PC-9 (cell line): Measurements from ENCODE around the gene ULK1. TPM values are rescaled to one million over a fixed set of nuclear protein-coding genes. Genes with fewer than 3 reads are reported as not detected.
"Not testable (repeated sequence)": the region's sequence is repeated elsewhere in the genome, so short reads cannot be mapped to it uniquely, and the experiment has no call there.

ENCODE experiments used
- BruUV-seq: library from RNA; stranded (reverse); fragments of 400-500 nt; replicated peaks from 2 replicates; lab custom pipeline; 2021; lab: Mats Ljungman, UMichigan
- CTCF ChIA-PET: fragments of 300-600 bp; sonication (Branson Sonifier 250); formaldehyde crosslinking; loops from one replicate; lab custom pipeline; 2022; ENCODE audit warnings: antibody characterized with exemption; lab: Charles Lee
- POLR2A ChIA-PET: fragments of 300-600 bp; sonication (Branson Sonifier 250); formaldehyde crosslinking; loops from one replicate; lab custom pipeline; 2022; ENCODE audit warnings: antibody characterized with exemption; ENCODE audit not compliant: unreplicated experiment; lab: Charles Lee
- DNase-seq, 2 experiments: peaks; one replicate each; pipeline versions ENCODE4 v3.0.0 to v3.0.0-alpha.2; 2015 to 2022; ENCODE audit warnings: mixed read lengths in 1 of 2
- H2AFZ ChIP-seq: fragments of 200-600 bp; sonication (generic); 2 replicates; pipeline ENCODE4 v1.8.1; 2017; ENCODE audit warnings: antibody characterized with exemption
- H3F3A ChIP-seq: fragments of 200-600 bp; sonication (generic); 2 replicates; pipeline ENCODE4 v1.8.1; 2017; ENCODE audit warnings: antibody characterized with exemption, mild to moderate bottlenecking, low read depth; ENCODE audit not compliant: insufficient read depth
- H3K27ac ChIP-seq: fragments of 200-600 bp; sonication (generic); 2 replicates; pipeline ENCODE4 v1.6.1; 2016; ENCODE audit warnings: mixed run types
- H3K27me3 ChIP-seq: fragments of 200-600 bp; sonication (generic); 2 replicates; pipeline ENCODE4 v1.6.1; 2016; ENCODE audit warnings: low read depth, mixed run types; ENCODE audit not compliant: insufficient read depth
- H3K36me3 ChIP-seq: fragments of 200-600 bp; sonication (generic); 2 replicates; pipeline ENCODE4 v1.6.1; 2016; ENCODE audit warnings: low read depth, mixed run types
- H3K4me1 ChIP-seq: fragments of 200-600 bp; sonication (generic); replicated peaks from 2 replicates; pipeline ENCODE4 v1.6.1; 2016; ENCODE audit warnings: mixed run types; ENCODE audit not compliant: insufficient read depth
- H3K4me2 ChIP-seq: fragments of 200-600 bp; sonication (generic); 2 replicates; pipeline ENCODE4 v1.6.1; 2017; ENCODE audit warnings: mixed run types
- H3K4me3 ChIP-seq: fragments of 200-600 bp; sonication (generic); 2 replicates; pipeline ENCODE4 v1.6.1; 2016; ENCODE audit warnings: mixed run types
- H3K79me2 ChIP-seq: fragments of 200-600 bp; sonication (generic); 2 replicates; pipeline ENCODE4 v1.6.1; 2017; ENCODE audit warnings: low read depth, mixed run types
- H3K9me2 ChIP-seq: fragments of 200-600 bp; sonication (generic); 2 replicates; pipeline ENCODE4 v1.8.1; 2017; ENCODE audit warnings: mild to moderate bottlenecking; ENCODE audit not compliant: insufficient read depth
- H3K9me3 ChIP-seq: fragments of 200-600 bp; sonication (generic); 2 replicates; pipeline ENCODE4 v1.8.1; 2016; ENCODE audit warnings: low read depth; ENCODE audit not compliant: insufficient read depth
- H4K20me1 ChIP-seq: fragments of 200-600 bp; sonication (generic); 2 replicates; pipeline ENCODE4 v1.8.1; 2017; ENCODE audit not compliant: insufficient read depth
- EZH2 ChIP-seq: fragments of 200-600 bp; sonication (generic); IDR thresholded peaks from 2 replicates; pipeline ENCODE4 v1.8.0; 2017; ENCODE audit warnings: antibody characterized with exemption, low read depth
- intact Hi-C: fragments of 100-400 bp; cut with micrococcal nuclease; formaldehyde crosslinking; loops from one replicate; pipeline ENCODE4 v1.10.0; 2022; ENCODE audit not compliant: unreplicated experiment
- total RNA-seq: library from RNA; stranded (reverse); gene quantifications from 2 replicates; pipeline ENCODE4 v1.2.3, GENCODE V29; 2021
- TF ChIP-seq, protein P1 (sequence below): fragments of 200-600 bp; sonication (generic); conservative IDR thresholded peaks from 2 replicates; pipeline ENCODE4 v1.6.1; 2017; ENCODE audit warnings: mixed run types, antibody characterized with exemption, mild to moderate bottlenecking, moderate library complexity

ULK1 gene
- total RNA-seq, 1 experiment from 2014 or later: 70.5 TPM

DNA sequence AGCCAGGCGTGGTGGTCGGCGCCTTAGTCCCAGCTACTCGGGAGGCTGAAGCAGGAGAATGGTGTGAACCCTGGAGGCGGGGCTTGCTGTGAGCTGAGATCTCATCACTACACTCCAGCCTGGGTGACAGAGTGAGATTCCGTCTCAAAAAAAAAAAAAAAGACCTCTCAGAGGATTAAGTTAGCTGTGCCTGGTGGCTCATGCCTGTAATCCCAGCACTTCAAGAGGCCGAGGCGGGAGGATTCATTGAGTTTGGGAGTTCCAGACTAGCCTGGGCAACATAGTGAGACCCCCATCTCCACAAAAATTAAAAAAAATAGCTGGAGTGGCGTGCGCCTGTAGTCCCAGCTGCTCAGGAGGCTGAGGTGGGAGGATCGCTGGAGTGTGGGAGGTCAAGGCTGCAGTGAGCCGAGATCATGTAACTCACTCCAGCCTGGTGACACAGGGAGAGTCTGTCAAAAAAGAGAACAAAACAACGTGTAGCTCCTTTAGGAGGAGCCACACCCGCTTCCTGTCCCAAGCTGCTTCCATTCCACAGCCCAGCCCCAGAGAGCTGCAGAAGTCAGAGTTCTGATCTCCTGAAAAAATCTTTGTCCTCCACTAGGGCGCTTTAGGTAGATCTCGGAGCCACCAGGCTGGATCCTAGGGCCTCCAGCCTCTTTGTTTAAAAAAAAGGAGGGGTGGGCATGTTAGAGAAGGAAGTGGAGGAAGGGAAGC, 11.5 kb upstream of the ULK1 start:
- Histone ChIP-seq H3K4me1 (peaks cover 46% of the 10 kb centered on the region), H3K27ac (peak overlapping the region; percentile 35; the same call in 1 of the 2 replicates), H3K4me3 (no peak overlapping the region), H4K20me1 (no peaks in the 10 kb centered on the region), H3K36me3 (no peaks in the 10 kb centered on the region), H3F3A (peaks cover 37% of the 10 kb centered on the region), H3K9me3 (peaks cover 5% of the 10 kb centered on the region), H2AFZ (no peak overlapping the region), H3K4me2 (peak overlapping the region; percentile 60), H3K27me3 (no peaks in the 10 kb centered on the region), H3K79me2 (no peaks in the 10 kb centered on the region), H3K9me2 (no peaks in the 10 kb centered on the region)
- TF ChIP-seq, protein P1, sequence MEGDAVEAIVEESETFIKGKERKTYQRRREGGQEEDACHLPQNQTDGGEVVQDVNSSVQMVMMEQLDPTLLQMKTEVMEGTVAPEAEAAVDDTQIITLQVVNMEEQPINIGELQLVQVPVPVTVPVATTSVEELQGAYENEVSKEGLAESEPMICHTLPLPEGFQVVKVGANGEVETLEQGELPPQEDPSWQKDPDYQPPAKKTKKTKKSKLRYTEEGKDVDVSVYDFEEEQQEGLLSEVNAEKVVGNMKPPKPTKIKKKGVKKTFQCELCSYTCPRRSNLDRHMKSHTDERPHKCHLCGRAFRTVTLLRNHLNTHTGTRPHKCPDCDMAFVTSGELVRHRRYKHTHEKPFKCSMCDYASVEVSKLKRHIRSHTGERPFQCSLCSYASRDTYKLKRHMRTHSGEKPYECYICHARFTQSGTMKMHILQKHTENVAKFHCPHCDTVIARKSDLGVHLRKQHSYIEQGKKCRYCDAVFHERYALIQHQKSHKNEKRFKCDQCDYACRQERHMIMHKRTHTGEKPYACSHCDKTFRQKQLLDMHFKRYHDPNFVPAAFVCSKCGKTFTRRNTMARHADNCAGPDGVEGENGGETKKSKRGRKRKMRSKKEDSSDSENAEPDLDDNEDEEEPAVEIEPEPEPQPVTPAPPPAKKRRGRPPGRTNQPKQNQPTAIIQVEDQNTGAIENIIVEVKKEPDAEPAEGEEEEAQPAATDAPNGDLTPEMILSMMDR: no peak; the same call in 1 of the 2 replicates
- TF ChIP-seq EZH2: no peak
- CTCF ChIA-PET: interaction anchor here (0.6 to 0.7 kb wide), 2 partner anchors 19 to 717 kb away, joined by 3 read pairs; no protein-coding TSS in a partner anchor
- DNase-seq: peak; percentile 47 to 54
- intact Hi-C loops: no loop called here
- POLR2A ChIA-PET: interaction anchor here (0.7 to 1.3 kb wide), 3 partner anchors 11 to 1135 kb away, joined by 3 to 7 read pairs (median 4); no protein-coding TSS in a partner anchor
- BruUV-seq: no TSS peak

GRCh38 chr12:131883521-131883900, 10.9 kb upstream of the ULK1 start:
- Histone ChIP-seq H3K36me3 (no peaks in the 10 kb centered on the region), H3K27me3 (no peaks in the 10 kb centered on the region), H3K4me1 (peaks cover 40% of the 10 kb centered on the region), H4K20me1 (no peaks in the 10 kb centered on the region), H3K27ac (peak overlapping the region; percentile 35; the same call in 1 of the 2 replicates), H3K4me3 (no peak overlapping the region), H3K79me2 (no peaks in the 10 kb centered on the region), H2AFZ (no peak overlapping the region), H3K9me2 (no peaks in the 10 kb centered on the region), H3K9me3 (peaks cover 5% of the 10 kb centered on the region), H3F3A (peaks cover 31% of the 10 kb centered on the region), H3K4me2 (peak overlapping the region; percentile 60)
- intact Hi-C loops: no loop called here
- peak; percentile 57 to 62 for DNase-seq
- no peak for TF ChIP-seq EZH2
- TF ChIP-seq, protein P1: no peak
- no TSS peak for BruUV-seq
- CTCF ChIA-PET: interaction anchor here (0.6 to 0.7 kb wide), 2 partner anchors 18 to 717 kb away, joined by 3 read pairs; no protein-coding TSS in a partner anchor
- POLR2A ChIA-PET: interaction anchor here (0.7 to 1.3 kb wide), 3 partner anchors 11 to 1135 kb away, joined by 3 to 7 read pairs (median 4); no protein-coding TSS in a partner anchor

DNA sequence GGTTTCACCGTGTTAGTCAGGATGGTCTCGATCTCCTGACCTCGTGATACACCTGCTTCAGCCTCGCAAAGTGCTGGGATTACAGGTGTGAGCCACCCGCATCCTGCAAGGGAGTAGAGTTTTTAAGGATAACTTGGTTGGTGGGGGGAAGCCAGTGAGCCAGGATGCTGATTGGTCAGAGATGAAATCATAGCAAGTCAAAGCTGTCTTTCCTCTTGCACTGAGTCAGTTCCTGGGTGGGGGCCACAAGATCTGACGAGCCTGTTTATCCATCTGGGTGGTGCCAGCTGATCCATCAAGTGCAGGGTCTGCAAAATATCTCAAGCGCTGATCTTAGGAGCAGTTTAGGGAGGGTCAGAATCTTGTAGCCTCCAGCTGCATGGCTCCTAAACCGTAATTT, 9.3 kb upstream of the ULK1 start:
- H4K20me1 ChIP-seq, H3K79me2 ChIP-seq, POLR2A ChIA-PET, DNase-seq, H3K27me3 ChIP-seq, H3K9me2 ChIP-seq, BruUV-seq, H3K9me3 ChIP-seq, CTCF ChIA-PET, intact Hi-C loops, H2AFZ ChIP-seq, H3K4me3 ChIP-seq, H3K36me3 ChIP-seq: not testable (repeated sequence)
- Histone ChIP-seq H3K4me2 (peak overlapping the region; percentile 18; the same call in 1 of the 2 replicates), H3F3A (peaks cover 42% of the 10 kb centered on the region), H3K4me1 (peaks cover 45% of the 10 kb centered on the region), H3K27ac (peak overlapping the region; percentile 53)
